K562 (cell line): ENCODE results near the gene RHBDL3. TPM values are rescaled to one million over a fixed set of nuclear protein-coding genes. Genes with fewer than 3 reads are reported as not detected.

Source experiments
- CEBPG ChIP-seq, 3 experiments: fragments of 200-800 bp in 1 of 3; sonication (Bioruptor generic) in 1 of 3; sonication (generic) in 1 of 3; formaldehyde crosslinking in 1 of 3; IDR thresholded peaks in 2 of 3; conservative IDR thresholded peaks in 1 of 3; 2 replicates each; pipeline versions ENCODE4 v1.6.1 to v1.8.0; 2016 to 2022; ENCODE audit warnings: missing compliant biosample characterization in 2 of 3, missing genetic modification characterization in 2 of 3, mild to moderate bottlenecking in 1 of 3, missing genetic modification reagents in 1 of 3
- DACH1 ChIP-seq: fragments of 450-650 bp; IDR thresholded peaks from 2 replicates; pipeline ENCODE4 v1.6.1; 2018; ENCODE audit not compliant: partially characterized antibody
- DMBX1 ChIP-seq: fragments of 250-450 bp; sonication (Bioruptor Pico); IDR thresholded peaks from 2 replicates; pipeline ENCODE4 v1.8.0; 2022; ENCODE audit warnings: inconsistent platforms, mild to moderate bottlenecking, moderate library complexity, borderline replicate concordance
- JUND ChIP-seq, 2 experiments: IDR thresholded peaks; 2 replicates in 1 of 2; 3 replicates in 1 of 2; pipeline ENCODE4 v1.6.1; 2011; ENCODE audit warnings: borderline replicate concordance in 2 of 2, low read depth in 2 of 2, low read length in 2 of 2, improper control_type of control experiment in 1 of 2, missing biosample characterization in 1 of 2, missing genetic modification characterization in 1 of 2, missing genetic modification reagents in 1 of 2
- PATZ1 ChIP-seq: fragments of 250-450 bp; sonication (Bioruptor Pico); IDR thresholded peaks from 2 replicates; pipeline ENCODE4 v1.5.0; 2020; ENCODE audit warnings: mild to moderate bottlenecking, borderline replicate concordance
- RFX5 ChIP-seq: IDR thresholded peaks from 2 replicates; pipeline ENCODE4 v1.6.1; 2011; ENCODE audit warnings: low read depth, mild to moderate bottlenecking, improper control_type of control experiment, low read length
- TARDBP ChIP-seq: fragments of 450-650 bp; IDR thresholded peaks from 2 replicates; pipeline ENCODE4 v1.6.1; 2016
- UBTF ChIP-seq, 2 experiments: IDR thresholded peaks; 2 replicates each; pipeline ENCODE4 v1.6.1; 2012; ENCODE audit warnings: improper control_type of control experiment in 2 of 2, low read depth in 2 of 2, low read length in 2 of 2, borderline replicate concordance in 1 of 2
- ZBTB40 ChIP-seq, 2 experiments: fragments of 450-650 bp in 1 of 2; sonication (generic) in 1 of 2; formaldehyde crosslinking in 1 of 2; IDR thresholded peaks; 2 replicates each; pipeline versions ENCODE4 v1.7.1 to v1.9.0; 2016 to 2022; ENCODE audit warnings: inconsistent platforms in 1 of 2, mild to moderate bottlenecking in 1 of 2, missing genetic modification reagents in 1 of 2
- ZEB2 ChIP-seq: fragments of 450-650 bp; IDR thresholded peaks from 2 replicates; pipeline ENCODE4 v1.6.1; 2016
- ZNF354B ChIP-seq: fragments of 250-450 bp; sonication (Bioruptor Pico); IDR thresholded peaks from 2 replicates; pipeline ENCODE4 v1.4.0; 2020
- polyA plus RNA-seq, 8 experiments: library from polyadenylated mRNA; depleted of rRNA in 4 of 8; stranded (reverse) in 5 of 8; unstranded in 3 of 8; fragments of >200 nt; fragmentation: Nextera tagmentation in 2 of 8; fragmentation: Illumina TruSeq in 1 of 8; extraction: Ambion mirVana in 2 of 8; extraction: Trizol in 1 of 8; gene quantifications; 2 replicates each; pipeline versions ENCODE4 v1.2.1 to v1.2.3, GENCODE V29; 2011 to 2014; ENCODE audit warnings: inconsistent platforms in 1 of 8, missing spikeins in 1 of 8
- total RNA-seq, 7 experiments: library from RNA; depleted of rRNA in 6 of 7; stranded (reverse); fragments of >200 nt in 6 of 7; fragmentation: Illumina TruSeq in 2 of 7; extraction: Trizol in 2 of 7; gene quantifications; 2 replicates each; pipeline versions ENCODE4 v1.2.1 to v1.2.3, GENCODE V29; 2011 to 2021; ENCODE audit warnings: low replicate concordance in 1 of 7

The RHBDL3 gene
- total and polyA plus RNA-seq, 9 of the 15 experiments (the other 6 are each of a cell fraction or from before 2014, with no cell fraction given), result 0.06 to 0.31 (median 0.09) TPM; not detected in 4

- TF ChIP-seq UBTF (IDR thresholded peaks at IDR 0.05; ENCODE audit: borderline replicate concordance in 1 of 2, low read depth in 2 of 2, low read length in 2 of 2), result peak; percentile 88 to 95; a peak in 3 of 4 replicates
- no peak for TF ChIP-seq RFX5
- TF ChIP-seq ZNF354B, result no peak
- no peak for TF ChIP-seq CEBPG (CRISPR knock-in tag; IDR thresholded peaks at IDR 0.05)
- TF ChIP-seq CEBPG (tag; conservative IDR thresholded peaks at IDR 0.05 in 1 of 2, IDR thresholded peaks at IDR 0.05 in 1 of 2), result no peak
- TF ChIP-seq DACH1, result no peak
- TF ChIP-seq ZBTB40 (IDR thresholded peaks at IDR 0.05), result peak; percentile 95
- TF ChIP-seq ZBTB40 (CRISPR knock-in tag; IDR thresholded peaks at IDR 0.05), result no peak
- TF ChIP-seq DMBX1 (CRISPR knock-in tag), result no peak
- peak; percentile 77 for TF ChIP-seq JUND (IDR thresholded peaks at IDR 0.05; ENCODE audit: borderline replicate concordance, low read depth, low read length)
- peak; percentile 59; the same call in 1 of the 3 replicates for TF ChIP-seq JUND (tag; IDR thresholded peaks at IDR 0.05; ENCODE audit: borderline replicate concordance, low read depth, low read length)
- peak; percentile 98 for TF ChIP-seq ZEB2
- no peak for TF ChIP-seq PATZ1 (CRISPR knock-in tag)
- TF ChIP-seq TARDBP, result 0 out of 2 replicates have a peak, but pooled peaks have one; percentile 81
These were observed 76.4 kb downstream of the RHBDL3 start, which contains the start of gene C17orf75 (continued) for GRCh38 chr17:32341857-32342602.
